ENCODE data around the gene CACNB4.

CACNB4 gene

DNA sequence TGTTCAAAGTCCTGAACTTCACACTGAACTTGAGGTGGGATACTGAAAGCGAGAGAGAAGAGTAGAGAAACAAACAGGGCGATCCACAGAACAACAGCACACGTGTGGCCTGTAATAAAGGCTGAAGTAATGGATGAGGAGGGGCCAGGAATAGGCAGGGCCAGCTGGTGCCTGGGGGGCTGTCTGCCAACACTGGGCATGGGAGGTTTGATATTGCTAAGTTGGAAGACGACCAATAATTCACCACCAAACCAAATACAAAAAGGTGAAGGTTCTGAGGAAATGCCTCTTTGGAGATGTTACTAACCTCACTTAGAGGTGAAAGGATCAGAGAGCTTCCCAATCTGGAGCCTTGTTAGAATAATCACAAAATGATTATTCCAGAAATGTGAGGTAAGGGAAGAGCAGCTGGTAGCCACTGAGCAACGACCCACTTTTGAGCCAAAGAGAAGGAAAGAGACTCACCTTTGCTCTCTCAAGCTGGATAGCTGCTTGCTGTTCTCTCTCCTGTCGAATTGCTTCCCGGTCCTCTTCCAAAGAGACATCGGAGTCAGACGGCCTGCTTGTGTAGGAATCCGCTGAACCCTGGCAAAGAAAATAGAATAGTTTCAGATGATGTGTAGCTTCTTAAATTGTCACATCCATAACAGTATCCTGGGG is 215.9 kb downstream of the CACNB4 start:
- TF ChIP-seq FOXP2 (optimal IDR thresholded peaks at IDR 0.05; ENCODE audit: borderline replicate concordance, extremely low read depth, extremely low read length, insufficient read depth) (no peak), TAF1 (IDR thresholded peaks at IDR 0.05; ENCODE audit: borderline replicate concordance, insufficient read depth, low read length) (no peak), SIN3A (IDR thresholded peaks at IDR 0.05; ENCODE audit: borderline replicate concordance, insufficient read depth, low read length) (no peak), POLR2AphosphoS5 (IDR thresholded peaks at IDR 0.05; ENCODE audit: low read depth, low read length) (no peak)
- TF ChIP-seq, protein P1, sequence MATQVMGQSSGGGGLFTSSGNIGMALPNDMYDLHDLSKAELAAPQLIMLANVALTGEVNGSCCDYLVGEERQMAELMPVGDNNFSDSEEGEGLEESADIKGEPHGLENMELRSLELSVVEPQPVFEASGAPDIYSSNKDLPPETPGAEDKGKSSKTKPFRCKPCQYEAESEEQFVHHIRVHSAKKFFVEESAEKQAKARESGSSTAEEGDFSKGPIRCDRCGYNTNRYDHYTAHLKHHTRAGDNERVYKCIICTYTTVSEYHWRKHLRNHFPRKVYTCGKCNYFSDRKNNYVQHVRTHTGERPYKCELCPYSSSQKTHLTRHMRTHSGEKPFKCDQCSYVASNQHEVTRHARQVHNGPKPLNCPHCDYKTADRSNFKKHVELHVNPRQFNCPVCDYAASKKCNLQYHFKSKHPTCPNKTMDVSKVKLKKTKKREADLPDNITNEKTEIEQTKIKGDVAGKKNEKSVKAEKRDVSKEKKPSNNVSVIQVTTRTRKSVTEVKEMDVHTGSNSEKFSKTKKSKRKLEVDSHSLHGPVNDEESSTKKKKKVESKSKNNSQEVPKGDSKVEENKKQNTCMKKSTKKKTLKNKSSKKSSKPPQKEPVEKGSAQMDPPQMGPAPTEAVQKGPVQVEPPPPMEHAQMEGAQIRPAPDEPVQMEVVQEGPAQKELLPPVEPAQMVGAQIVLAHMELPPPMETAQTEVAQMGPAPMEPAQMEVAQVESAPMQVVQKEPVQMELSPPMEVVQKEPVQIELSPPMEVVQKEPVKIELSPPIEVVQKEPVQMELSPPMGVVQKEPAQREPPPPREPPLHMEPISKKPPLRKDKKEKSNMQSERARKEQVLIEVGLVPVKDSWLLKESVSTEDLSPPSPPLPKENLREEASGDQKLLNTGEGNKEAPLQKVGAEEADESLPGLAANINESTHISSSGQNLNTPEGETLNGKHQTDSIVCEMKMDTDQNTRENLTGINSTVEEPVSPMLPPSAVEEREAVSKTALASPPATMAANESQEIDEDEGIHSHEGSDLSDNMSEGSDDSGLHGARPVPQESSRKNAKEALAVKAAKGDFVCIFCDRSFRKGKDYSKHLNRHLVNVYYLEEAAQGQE (IDR thresholded peaks at IDR 0.05; ENCODE audit: insufficient read depth in 1 of 2, low read depth in 2 of 2, low read length in 2 of 2): no peak

DNA sequence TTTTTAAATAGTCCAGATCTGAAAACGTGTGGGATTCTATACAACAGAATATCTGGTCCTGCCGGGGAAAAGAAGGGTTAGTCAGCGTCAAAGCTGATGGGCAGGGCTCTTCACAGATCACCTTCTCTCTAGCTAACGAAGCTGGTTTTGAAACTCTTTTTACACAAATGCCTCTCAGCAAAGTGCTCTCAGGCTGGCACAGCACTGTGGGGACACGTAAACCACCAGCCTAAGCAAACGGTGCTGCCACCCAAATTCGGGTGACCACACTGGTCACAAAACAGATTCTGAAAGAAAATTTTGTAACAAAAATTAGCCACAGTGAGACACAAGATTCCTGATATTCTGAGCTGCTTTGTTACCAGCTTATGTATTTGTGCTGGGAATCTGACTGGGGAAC is 217.5 kb downstream of the CACNB4 start:
- TF ChIP-seq FOXP2 (optimal IDR thresholded peaks at IDR 0.05; ENCODE audit: borderline replicate concordance, extremely low read depth, extremely low read length, insufficient read depth) (no peak), TAF1 (IDR thresholded peaks at IDR 0.05; ENCODE audit: borderline replicate concordance, insufficient read depth, low read length) (no peak), POLR2AphosphoS5 (IDR thresholded peaks at IDR 0.05; ENCODE audit: low read depth, low read length) (no peak), SIN3A (IDR thresholded peaks at IDR 0.05; ENCODE audit: borderline replicate concordance, insufficient read depth, low read length) (no peak)
- TF ChIP-seq, protein P1 (IDR thresholded peaks at IDR 0.05; ENCODE audit: insufficient read depth in 1 of 2, low read depth in 2 of 2, low read length in 2 of 2): no peak

DNA sequence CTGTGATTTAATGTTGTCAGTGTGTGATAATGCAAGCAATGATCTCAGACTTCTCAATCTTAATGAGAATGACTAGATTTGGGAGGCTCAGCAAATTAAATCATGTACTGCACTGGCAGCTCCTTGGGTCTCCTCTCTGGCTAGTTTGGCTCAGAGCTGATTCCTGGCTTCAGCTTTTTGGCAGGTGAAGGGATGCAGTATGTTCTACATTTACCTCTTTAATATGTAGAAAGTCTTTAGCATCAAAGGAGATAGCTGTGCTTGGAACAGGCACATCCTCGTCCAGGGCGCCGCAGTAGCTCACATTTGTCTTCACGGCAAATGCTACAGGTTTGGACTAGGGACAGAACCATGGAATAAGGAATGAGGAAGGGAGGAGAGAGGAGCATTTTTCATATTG is 218.3 kb downstream of the CACNB4 start:
- no peak for TF ChIP-seq TAF1 (IDR thresholded peaks at IDR 0.05; ENCODE audit: borderline replicate concordance, insufficient read depth, low read length)
- TF ChIP-seq FOXP2 (optimal IDR thresholded peaks at IDR 0.05; ENCODE audit: borderline replicate concordance, extremely low read depth, extremely low read length, insufficient read depth): no peak
- TF ChIP-seq SIN3A (IDR thresholded peaks at IDR 0.05; ENCODE audit: borderline replicate concordance, insufficient read depth, low read length): no peak
- TF ChIP-seq, protein P1 (IDR thresholded peaks at IDR 0.05; ENCODE audit: insufficient read depth in 1 of 2, low read depth in 2 of 2, low read length in 2 of 2): no peak
- no peak for TF ChIP-seq POLR2AphosphoS5 (IDR thresholded peaks at IDR 0.05; ENCODE audit: low read depth, low read length)

DNA sequence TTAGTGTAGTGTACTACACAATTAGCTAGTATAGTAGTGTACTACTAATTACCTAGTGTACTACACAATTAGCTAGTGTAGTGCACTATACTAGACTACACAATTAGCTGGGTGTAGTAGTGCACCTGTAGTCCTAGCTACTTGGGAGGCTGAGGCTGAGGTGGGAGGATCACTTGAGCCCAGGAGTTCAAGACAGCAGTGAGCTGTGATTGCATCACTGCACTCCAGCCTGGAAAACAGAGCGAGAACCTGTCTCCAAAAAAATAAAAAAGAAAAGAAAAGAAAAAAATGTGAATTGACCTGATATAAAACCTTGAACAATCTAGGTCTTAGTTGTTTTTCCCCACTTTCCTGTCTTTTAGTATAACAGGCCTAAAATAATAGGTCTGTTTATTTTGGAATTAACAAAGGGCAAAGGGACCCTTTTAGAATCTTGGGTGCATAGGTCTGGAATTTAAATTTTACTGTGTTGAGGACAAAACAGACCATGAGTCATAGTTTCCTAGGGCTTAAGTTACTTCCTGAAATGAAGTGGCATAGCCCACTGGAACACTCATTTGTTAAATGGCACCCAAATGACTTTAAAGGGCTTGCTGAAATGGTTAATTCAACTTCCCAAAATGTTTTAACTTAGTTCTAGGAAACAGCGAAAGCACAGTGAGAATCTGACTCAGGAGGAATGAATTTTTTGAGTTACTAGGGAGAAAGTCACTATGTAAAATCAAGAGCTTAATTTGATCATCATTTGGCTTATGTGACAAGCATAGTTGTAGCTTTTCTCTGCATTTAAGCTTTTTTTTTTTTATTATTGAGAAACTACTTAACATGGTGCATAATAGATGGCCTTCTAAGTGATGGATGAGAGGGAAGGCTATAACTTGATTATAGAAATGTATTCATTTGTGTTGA is 219.9 kb downstream of the CACNB4 start:
- TF ChIP-seq, protein P1 (IDR thresholded peaks at IDR 0.05; ENCODE audit: insufficient read depth in 1 of 2, low read depth in 2 of 2, low read length in 2 of 2): no peak
- TF ChIP-seq FOXP2 (optimal IDR thresholded peaks at IDR 0.05; ENCODE audit: borderline replicate concordance, extremely low read depth, extremely low read length, insufficient read depth): no peak
- TF ChIP-seq POLR2AphosphoS5 (IDR thresholded peaks at IDR 0.05; ENCODE audit: low read depth, low read length): no peak
- no peak for TF ChIP-seq TAF1 (IDR thresholded peaks at IDR 0.05; ENCODE audit: borderline replicate concordance, insufficient read depth, low read length)
- TF ChIP-seq SIN3A (IDR thresholded peaks at IDR 0.05; ENCODE audit: borderline replicate concordance, insufficient read depth, low read length): no peak

Data from PFSK-1 (cell line).